ENCODE data around the gene CYP19A1. TPM values are rescaled to one million over a fixed set of nuclear protein-coding genes. Genes with fewer than 3 reads are reported as not detected.

CYP19A1 gene
- total RNA-seq, 1 donor from 2014 or later = not detected

DNA sequence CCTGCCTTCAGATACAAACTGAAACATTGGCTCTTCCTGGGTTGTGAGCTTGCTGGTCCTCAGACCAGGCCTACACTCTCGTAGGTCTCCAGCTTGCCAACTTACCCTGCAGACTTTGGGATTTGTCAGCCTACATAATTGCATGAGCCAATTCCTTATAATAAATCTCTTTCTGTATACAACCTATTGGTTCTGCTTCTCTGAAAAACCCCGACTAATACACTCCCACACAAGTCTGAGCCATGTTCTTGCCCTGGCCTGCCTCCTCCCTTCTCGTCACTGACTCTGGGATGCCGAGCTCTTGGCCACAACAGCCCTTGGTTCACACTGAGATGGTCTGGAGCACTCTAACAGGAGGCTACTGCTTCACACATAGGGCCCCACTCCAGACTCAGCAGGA lies 9.5 kb downstream of the CYP19A1 start:
- DNase-seq (ENCODE audit: low spot score) = no peak
- Mint-ChIP-seq H3K27me3 (ENCODE audit: unreplicated experiment) (no peaks in the 10 kb centered on the region), H3K9me3 (ENCODE audit: unreplicated experiment) (no peaks in the 10 kb centered on the region), H3K27ac (ENCODE audit: unreplicated experiment) (no peak overlapping the region), H3K4me1 (ENCODE audit: unreplicated experiment) (no peaks in the 10 kb centered on the region), H3K4me3 (ENCODE audit: unreplicated experiment) (no peak overlapping the region), H3K36me3 (ENCODE audit: low read depth, unreplicated experiment) (no peaks in the 10 kb centered on the region)
- TF ChIP-seq, protein P1, sequence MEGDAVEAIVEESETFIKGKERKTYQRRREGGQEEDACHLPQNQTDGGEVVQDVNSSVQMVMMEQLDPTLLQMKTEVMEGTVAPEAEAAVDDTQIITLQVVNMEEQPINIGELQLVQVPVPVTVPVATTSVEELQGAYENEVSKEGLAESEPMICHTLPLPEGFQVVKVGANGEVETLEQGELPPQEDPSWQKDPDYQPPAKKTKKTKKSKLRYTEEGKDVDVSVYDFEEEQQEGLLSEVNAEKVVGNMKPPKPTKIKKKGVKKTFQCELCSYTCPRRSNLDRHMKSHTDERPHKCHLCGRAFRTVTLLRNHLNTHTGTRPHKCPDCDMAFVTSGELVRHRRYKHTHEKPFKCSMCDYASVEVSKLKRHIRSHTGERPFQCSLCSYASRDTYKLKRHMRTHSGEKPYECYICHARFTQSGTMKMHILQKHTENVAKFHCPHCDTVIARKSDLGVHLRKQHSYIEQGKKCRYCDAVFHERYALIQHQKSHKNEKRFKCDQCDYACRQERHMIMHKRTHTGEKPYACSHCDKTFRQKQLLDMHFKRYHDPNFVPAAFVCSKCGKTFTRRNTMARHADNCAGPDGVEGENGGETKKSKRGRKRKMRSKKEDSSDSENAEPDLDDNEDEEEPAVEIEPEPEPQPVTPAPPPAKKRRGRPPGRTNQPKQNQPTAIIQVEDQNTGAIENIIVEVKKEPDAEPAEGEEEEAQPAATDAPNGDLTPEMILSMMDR (IDR thresholded peaks at IDR 0.05; ENCODE audit: unreplicated experiment) = no peak

DNA sequence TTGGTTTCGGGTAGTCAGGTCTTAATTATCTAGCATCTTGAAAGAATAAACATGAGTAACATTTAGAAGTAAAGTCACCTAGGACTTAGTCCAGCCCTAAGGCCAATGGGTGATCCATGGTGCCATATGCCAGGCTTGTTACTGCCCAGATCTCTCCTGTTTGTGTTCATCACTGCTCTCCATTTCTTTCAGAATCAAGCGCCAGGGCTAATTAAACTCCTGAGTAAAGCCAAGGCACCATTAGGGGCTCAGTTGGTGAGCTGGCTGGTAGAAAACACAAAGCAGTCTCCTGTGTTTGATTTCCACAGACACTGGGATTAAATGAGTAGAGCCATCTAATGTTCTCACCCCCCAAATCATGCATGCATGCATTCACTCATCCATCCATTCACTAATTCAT lies 11.3 kb downstream of the CYP19A1 start:
- H3K4me3 Mint-ChIP-seq (ENCODE audit: unreplicated experiment) = no peak overlapping the region
- H3K4me1 Mint-ChIP-seq (ENCODE audit: unreplicated experiment) = peaks cover 6% of the 10 kb centered on the region
- TF ChIP-seq, protein P1 (IDR thresholded peaks at IDR 0.05; ENCODE audit: unreplicated experiment) = no peak
- no peaks in the 10 kb centered on the region for H3K27me3 Mint-ChIP-seq (ENCODE audit: unreplicated experiment)
- H3K36me3 Mint-ChIP-seq (ENCODE audit: low read depth, unreplicated experiment) = no peaks in the 10 kb centered on the region
- no peak overlapping the region for H3K27ac Mint-ChIP-seq (ENCODE audit: unreplicated experiment)
- H3K9me3 Mint-ChIP-seq (ENCODE audit: unreplicated experiment) = no peaks in the 10 kb centered on the region
- no peak for DNase-seq (ENCODE audit: low spot score)

DNA sequence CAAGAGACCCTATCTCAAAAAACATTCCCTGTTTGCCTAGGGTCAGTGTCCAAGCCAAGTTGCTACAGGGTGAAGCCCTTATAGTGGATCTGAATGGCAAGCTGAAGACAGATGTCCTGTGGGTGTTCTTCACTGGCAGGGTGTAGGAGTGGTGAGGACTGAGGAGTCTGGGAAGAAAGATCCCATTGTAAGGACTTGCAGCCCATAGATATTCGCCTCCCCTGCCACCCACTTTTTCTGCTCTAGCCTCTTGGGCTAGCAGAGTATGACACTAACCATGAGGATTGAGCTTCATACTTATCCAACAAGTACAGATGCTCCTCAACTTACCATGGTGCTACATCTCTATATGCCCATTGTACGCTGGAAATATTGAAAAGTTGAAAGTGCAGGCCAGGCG lies 13.2 kb downstream of the CYP19A1 start:
- Mint-ChIP-seq H3K4me1 (ENCODE audit: unreplicated experiment) (peaks cover 6% of the 10 kb centered on the region), H3K27ac (ENCODE audit: unreplicated experiment) (no peak overlapping the region), H3K36me3 (ENCODE audit: low read depth, unreplicated experiment) (no peaks in the 10 kb centered on the region), H3K27me3 (ENCODE audit: unreplicated experiment) (no peaks in the 10 kb centered on the region), H3K4me3 (ENCODE audit: unreplicated experiment) (no peak overlapping the region), H3K9me3 (ENCODE audit: unreplicated experiment) (no peaks in the 10 kb centered on the region)
- TF ChIP-seq, protein P1 (IDR thresholded peaks at IDR 0.05; ENCODE audit: unreplicated experiment) = no peak
- DNase-seq (ENCODE audit: low spot score) = no peak

DNA sequence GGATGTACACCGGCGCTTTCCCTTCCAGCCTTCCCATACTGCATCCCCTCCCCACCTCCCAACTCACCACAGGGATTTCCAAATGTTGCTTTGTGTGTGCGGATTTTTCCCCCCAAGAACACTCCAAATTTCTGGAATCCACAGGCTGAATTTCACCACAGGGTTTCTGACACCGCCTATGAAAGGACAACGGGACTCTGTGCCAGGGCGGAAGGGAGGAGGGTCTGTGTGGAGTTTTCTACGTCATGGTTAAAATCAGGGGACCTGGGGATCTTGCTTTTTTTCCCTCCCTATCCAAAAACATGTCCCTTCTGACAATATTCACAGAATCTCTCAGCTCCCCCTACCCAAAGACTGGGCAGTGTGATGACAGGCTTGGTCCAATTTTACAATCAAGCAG lies 14.6 kb downstream of the CYP19A1 start:
- Mint-ChIP-seq H3K36me3 (ENCODE audit: low read depth, unreplicated experiment) (no peaks in the 10 kb centered on the region), H3K9me3 (ENCODE audit: unreplicated experiment) (no peaks in the 10 kb centered on the region), H3K4me1 (ENCODE audit: unreplicated experiment) (peaks cover 6% of the 10 kb centered on the region)

DNA sequence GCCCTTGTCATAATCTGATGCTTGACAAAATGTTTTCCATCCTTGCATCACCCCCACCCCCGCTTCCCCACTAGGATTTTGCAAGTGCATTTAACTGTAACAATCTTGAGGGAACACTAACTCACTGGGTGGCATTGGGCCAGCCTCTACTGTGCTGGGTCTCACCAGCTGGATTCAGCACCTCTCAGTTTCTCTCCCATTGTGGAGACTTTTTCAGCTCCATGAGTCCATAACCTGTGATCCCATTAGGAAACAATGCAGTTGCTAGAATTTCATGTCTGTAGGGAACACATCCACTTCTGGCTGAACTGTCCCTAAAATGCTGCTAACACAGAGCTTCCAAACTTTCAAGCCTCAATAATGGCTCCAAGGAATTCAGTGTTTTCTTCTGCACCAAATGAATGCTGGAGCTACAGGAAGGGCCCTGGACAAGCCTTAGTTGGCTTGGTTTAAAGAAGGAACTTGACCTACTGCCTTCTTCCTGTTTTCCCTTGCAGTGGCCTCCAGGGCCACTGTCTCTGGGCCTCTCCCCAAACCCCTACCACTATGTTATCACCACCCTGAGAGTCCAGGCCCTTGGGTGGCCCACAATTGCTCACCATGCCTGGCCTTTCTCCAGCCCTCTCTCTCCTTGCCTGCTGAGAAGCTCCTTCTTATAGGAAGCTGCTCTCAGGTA lies 15.6 kb downstream of the CYP19A1 start:
- Mint-ChIP-seq H3K4me1 (ENCODE audit: unreplicated experiment) (peaks cover 6% of the 10 kb centered on the region), H3K4me3 (ENCODE audit: unreplicated experiment) (no peak overlapping the region), H3K36me3 (ENCODE audit: low read depth, unreplicated experiment) (no peaks in the 10 kb centered on the region), H3K27ac (ENCODE audit: unreplicated experiment) (no peak overlapping the region), H3K9me3 (ENCODE audit: unreplicated experiment) (no peaks in the 10 kb centered on the region), H3K27me3 (ENCODE audit: unreplicated experiment) (no peaks in the 10 kb centered on the region)
- TF ChIP-seq, protein P1 (IDR thresholded peaks at IDR 0.05; ENCODE audit: unreplicated experiment) = no peak
- no peak for DNase-seq (ENCODE audit: low spot score)

More for the DNA sequence above, 14.6 kb downstream of the CYP19A1 start:
- Mint-ChIP-seq H3K27ac (ENCODE audit: unreplicated experiment) (no peak overlapping the region), H3K27me3 (ENCODE audit: unreplicated experiment) (no peaks in the 10 kb centered on the region), H3K4me3 (ENCODE audit: unreplicated experiment) (no peak overlapping the region)
- DNase-seq (ENCODE audit: low spot score) = no peak
- TF ChIP-seq, protein P1 (IDR thresholded peaks at IDR 0.05; ENCODE audit: unreplicated experiment) = no peak
